Sigmoid colon (tissue), 7 donors: Measurements from ENCODE around the gene AP1S2. TPM values are rescaled to one million over a fixed set of nuclear protein-coding genes. Genes with fewer than 3 reads are reported as not detected.

Experiments used
- DNase-seq: peaks from one replicate; pipeline ENCODE4 v3.0.0-alpha.2; 2019
- H3K27ac ChIP-seq, 4 donors: fragments of 200-600 bp; sonication (generic); one replicate each; pipeline ENCODE4 v1.5.1; 2016 to 2019; ENCODE audit warnings: mild to moderate bottlenecking in 1 of 4
- H3K27me3 ChIP-seq, 3 donors: fragments of 200-600 bp; sonication (generic); one replicate each; pipeline ENCODE4 v1.5.1; 2019; ENCODE audit warnings: mild to moderate bottlenecking in 1 of 3
- H3K36me3 ChIP-seq, 4 donors: fragments of 200-600 bp; sonication (generic); one replicate each; pipeline ENCODE4 v1.5.1; 2016 to 2019
- H3K4me1 ChIP-seq, 4 donors: fragments of 200-600 bp; sonication (generic); one replicate each; pipeline ENCODE4 v1.5.1; 2017 to 2019
- H3K4me3 ChIP-seq, 4 donors: fragments of 200-600 bp; sonication (generic); one replicate each; pipeline ENCODE4 v1.5.1; 2017 to 2019; ENCODE audit warnings: mild to moderate bottlenecking in 2 of 4, moderate library complexity in 1 of 4
- H3K9me3 ChIP-seq, 4 donors: fragments of 200-600 bp in 3 of 4; sonication (generic) in 3 of 4; one replicate each; pipeline versions ENCODE4 v1.5.1 to v1.6.1; 2013 to 2019
- CTCF ChIP-seq, 4 experiments: fragments of 450-650 bp in 3 of 4; fragments of 200-600 bp in 1 of 4; IDR thresholded peaks; one replicate each; pipeline ENCODE4 v1.5.1; 2016 to 2019; ENCODE audit warnings: antibody characterized with exemption in 4 of 4, mild to moderate bottlenecking in 3 of 4, moderate library complexity in 2 of 4
- EP300 ChIP-seq, 4 donors: sonication (generic); formaldehyde crosslinking; IDR thresholded peaks; one replicate each; pipeline ENCODE4 v1.6.1; 2017; ENCODE audit warnings: antibody characterized with exemption in 4 of 4
- POLR2A ChIP-seq, 2 donors: fragments of 450-650 bp; IDR thresholded peaks; one replicate each; pipeline ENCODE4 v1.6.1; 2016; ENCODE audit warnings: antibody characterized with exemption in 2 of 2, mild to moderate bottlenecking in 2 of 2, moderate library complexity in 2 of 2
- POLR2AphosphoS5 ChIP-seq, 4 donors: sonication (generic); formaldehyde crosslinking; IDR thresholded peaks; one replicate each; pipeline ENCODE4 v1.6.1; 2017; ENCODE audit warnings: antibody characterized with exemption in 4 of 4
- WGBS, 2 donors: extraction: QIAGEN DNeasy Blood & Tissue Kit; methylation state at CpG; one replicate each; pipeline ENCODE4 v1.1.7; 2013; 5-methylcytosine and 5-hydroxymethylcytosine counted together
- intact Hi-C: fragments of 100-400 bp; cut with DNase I; formaldehyde crosslinking; loops from one replicate; pipeline ENCODE4 v1.15.1; 2023
- polyA plus RNA-seq, 3 donors: library from polyadenylated mRNA; stranded (reverse); fragments of 200-250 nt; gene quantifications; one replicate each; pipeline ENCODE4 v1.2.3, GENCODE V29; 2013
- total RNA-seq, 4 donors: library from RNA; depleted of rRNA; stranded (reverse); fragments of >200 nt; gene quantifications; one replicate each; pipeline ENCODE4 v1.1.0, GENCODE V29; 2016
- donor health status: healthy with polysubstance abuse.
- donor health status: Bipolar disorder and iron deficiency.
- donor health status: healthy.

AP1S2 gene
- total and polyA plus RNA-seq, 7 donors, result 19.1 to 156 (median 71.6) TPM

- 41 to 76% methylated on average over 4 of the region's 4 CpGs for WGBS, 2 donors
- Histone ChIP-seq H3K27ac (no peak overlapping the region), H3K36me3 (peaks cover 0 to 35% (median 5%) of the 10 kb centered on the region in 4 donors), H3K4me1 (no peaks in the 10 kb centered on the region), H3K9me3 (no peaks in the 10 kb centered on the region), H3K4me3 (no peak overlapping the region), H3K27me3 (no peaks in the 10 kb centered on the region)
- no peak for DNase-seq
- intact Hi-C loops, result no loop called here
- TF ChIP-seq POLR2A (IDR thresholded peaks at IDR 0.05), result no peak
- no peak for TF ChIP-seq EP300 (IDR thresholded peaks at IDR 0.05)
- TF ChIP-seq CTCF (IDR thresholded peaks at IDR 0.05), result no peak
- TF ChIP-seq POLR2AphosphoS5 (IDR thresholded peaks at IDR 0.05), result no peak
Measured at GRCh38 chrX:15816886-15817285, 37.7 kb downstream of the AP1S2 start.

- Histone ChIP-seq H3K27me3 (no peaks in the 10 kb centered on the region), H3K27ac (no peak overlapping the region), H3K4me3 (no peak overlapping the region), H3K9me3 (no peaks in the 10 kb centered on the region), H3K36me3 (peaks cover 0 to 36% (median 5%) of the 10 kb centered on the region in 4 donors), H3K4me1 (no peaks in the 10 kb centered on the region)
- 78 to 79% methylated on average over 1 of the region's 1 CpG for WGBS, 2 donors
- intact Hi-C loops, result no loop called here
- DNase-seq, result no peak
- TF ChIP-seq CTCF (IDR thresholded peaks at IDR 0.05) (no peak), POLR2AphosphoS5 (IDR thresholded peaks at IDR 0.05) (no peak), POLR2A (IDR thresholded peaks at IDR 0.05) (no peak), EP300 (IDR thresholded peaks at IDR 0.05) (no peak)
Measured at GRCh38 chrX:15816438-15816809, 38.2 kb downstream of the AP1S2 start.

- no peaks in the 10 kb centered on the region for H3K9me3 ChIP-seq
- H3K4me3 ChIP-seq, result no peak overlapping the region
- peaks cover 0 to 31% (median 5%) of the 10 kb centered on the region in 4 donors for H3K36me3 ChIP-seq
- H3K27me3 ChIP-seq, result no peaks in the 10 kb centered on the region
- WGBS, 2 donors, result 65 to 74% methylated on average over 10 of the region's 10 CpGs
- TF ChIP-seq POLR2A (IDR thresholded peaks at IDR 0.05), result no peak
- TF ChIP-seq POLR2AphosphoS5 (IDR thresholded peaks at IDR 0.05), result no peak
- no peak for TF ChIP-seq CTCF (IDR thresholded peaks at IDR 0.05)
- TF ChIP-seq EP300 (IDR thresholded peaks at IDR 0.05), result no peak
- intact Hi-C loops, result no loop called here
- no peak overlapping the region for H3K27ac ChIP-seq
- H3K4me1 ChIP-seq, result no peaks in the 10 kb centered on the region
- no peak for DNase-seq
Measured at GRCh38 chrX:15815779-15816437, 38.7 kb downstream of the AP1S2 start.

GRCh38 chrX:15814771-15815365, 39.7 kb downstream of the AP1S2 start:
- no peak for DNase-seq
- TF ChIP-seq CTCF (IDR thresholded peaks at IDR 0.05) (no peak), EP300 (IDR thresholded peaks at IDR 0.05) (no peak), POLR2A (IDR thresholded peaks at IDR 0.05) (no peak), POLR2AphosphoS5 (IDR thresholded peaks at IDR 0.05) (no peak)
- no peaks in the 10 kb centered on the region for H3K27me3 ChIP-seq
- no peaks in the 10 kb centered on the region for H3K9me3 ChIP-seq
- intact Hi-C loops, result no loop called here
- no peak overlapping the region for H3K4me3 ChIP-seq
- peaks cover 0 to 24% (median 6%) of the 10 kb centered on the region in 4 donors for H3K36me3 ChIP-seq
- WGBS, 2 donors, result 78 to 91% methylated on average over 6 of the region's 6 CpGs
- H3K4me1 ChIP-seq, result no peaks in the 10 kb centered on the region
- H3K27ac ChIP-seq, result no peak overlapping the region
